GM12892 (cell line): ENCODE data around the gene PTK7.

Experiments
- POLR2AphosphoS5 ChIP-seq: IDR thresholded peaks from 2 replicates; pipeline ENCODE4 v1.6.1; 2011; ENCODE audit warnings: low read depth, low read length, control low read depth
- TAF1 ChIP-seq: IDR thresholded peaks from 2 replicates; pipeline ENCODE4 v1.6.1; 2011; ENCODE audit warnings: low read depth, mild to moderate bottlenecking, control low read depth, low read length, borderline replicate concordance

- no peak for TF ChIP-seq POLR2AphosphoS5
- no peak for TF ChIP-seq TAF1
Observed at GRCh38 chr6:43055966-43056365, 20.1 kb upstream of the PTK7 start.
